ENCODE measurements around the gene FBH1. TPM values are rescaled to one million over a fixed set of nuclear protein-coding genes. Genes with fewer than 3 reads are reported as not detected.
"Not testable (repeated sequence)": the region's sequence is repeated elsewhere in the genome, so short reads cannot be mapped to it uniquely, and the experiment has no call there.

The FBH1 gene
- total RNA-seq, 1 donor from 2014 or later, result 35.3 TPM

DNA sequence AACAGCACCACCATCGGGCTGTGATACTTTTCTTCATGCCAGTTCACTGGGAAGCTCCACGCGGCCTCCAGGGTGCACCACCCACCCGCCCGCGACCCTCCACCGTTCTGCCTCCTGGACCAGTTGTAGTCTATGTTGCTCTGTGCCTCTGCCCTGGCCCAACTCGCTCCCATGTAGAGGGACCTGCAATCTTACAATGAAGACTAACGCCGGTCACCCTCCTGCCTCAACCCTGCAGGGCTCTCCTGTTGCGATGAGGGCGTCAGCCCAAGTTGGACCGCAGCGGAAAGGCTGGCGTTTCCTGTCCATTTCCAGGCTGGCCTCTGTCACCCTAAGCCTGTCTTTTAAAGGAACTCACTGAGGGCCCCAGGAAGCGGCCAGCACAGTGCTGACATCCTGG is 52.4 kb downstream of the FBH1 start:
- no peak for ATAC-seq

DNA sequence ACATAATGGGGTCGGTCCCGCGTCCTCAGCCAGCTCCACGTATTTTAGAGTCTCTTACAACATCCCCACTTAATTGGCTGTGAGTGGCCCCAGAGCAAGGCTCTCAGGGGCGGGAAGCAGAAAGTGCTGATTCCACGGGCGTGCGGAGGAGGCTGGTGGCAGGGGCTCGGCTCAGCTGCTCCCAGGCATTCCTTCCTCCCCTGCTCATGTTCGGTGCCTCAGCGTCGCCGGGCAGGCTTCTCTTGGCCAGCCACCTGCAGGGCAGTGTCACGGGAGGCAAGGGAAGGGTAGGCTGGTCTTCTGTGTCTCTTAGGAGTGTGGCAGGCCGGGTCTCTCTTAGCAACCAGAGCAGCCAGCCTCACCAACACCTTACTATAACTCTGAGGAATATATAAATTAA is 53.5 kb downstream of the FBH1 start:
- no peak for ATAC-seq

DNA sequence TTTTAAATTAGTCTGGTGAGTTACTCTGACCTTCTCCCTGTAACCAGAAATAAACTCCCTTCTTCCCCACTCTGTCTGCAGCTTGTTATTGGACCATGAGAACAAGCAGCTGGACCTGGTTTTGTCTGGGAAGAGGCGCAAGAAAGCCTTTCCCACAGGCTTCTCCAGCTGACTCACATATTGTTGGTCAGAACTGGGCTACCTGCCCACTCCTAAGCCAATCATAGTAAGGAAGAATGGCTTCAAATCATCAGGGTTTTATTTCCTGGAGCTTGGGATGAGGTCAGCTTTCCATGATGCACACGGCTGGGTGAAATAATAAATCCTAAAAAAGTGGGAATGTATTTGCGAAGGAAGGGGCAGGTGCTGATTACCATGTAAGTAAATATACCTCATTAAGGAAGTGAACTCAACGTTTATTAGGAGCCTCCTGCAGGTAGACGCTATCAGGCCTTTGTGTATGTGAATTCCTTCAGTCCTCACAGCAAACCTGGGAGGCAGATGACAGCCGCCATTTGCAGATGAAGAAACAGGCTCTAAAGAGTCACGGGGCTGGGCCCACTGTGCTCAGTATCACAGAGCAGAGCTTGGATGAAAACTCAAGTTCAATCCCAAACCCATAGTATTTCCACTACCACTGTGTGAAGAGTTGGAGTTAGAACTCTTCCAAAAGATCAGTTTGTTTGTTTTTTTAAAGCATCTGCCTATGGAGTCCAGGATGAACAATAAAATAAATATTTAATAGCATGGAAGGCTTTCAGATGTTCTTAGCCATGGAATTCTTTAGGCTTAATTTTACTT is 54.5 kb downstream of the FBH1 start:
- peak; percentile 46 for ATAC-seq

DNA sequence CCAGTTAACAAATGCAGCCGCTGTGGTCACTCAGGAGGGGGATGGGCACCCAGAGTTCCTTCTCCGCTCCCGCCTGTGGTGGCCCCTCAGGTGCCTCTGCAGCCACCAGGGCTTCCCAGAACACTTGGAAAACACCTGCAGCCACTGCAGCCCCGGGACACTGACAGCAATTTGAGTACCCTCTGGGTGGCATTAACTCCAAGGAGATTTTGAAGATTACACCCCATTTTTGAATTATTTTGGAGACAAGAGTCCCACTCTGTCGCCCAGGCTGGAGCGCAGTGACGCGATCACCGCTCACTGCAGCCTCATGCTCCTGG is 55.1 kb downstream of the FBH1 start:
- no peak for ATAC-seq

DNA sequence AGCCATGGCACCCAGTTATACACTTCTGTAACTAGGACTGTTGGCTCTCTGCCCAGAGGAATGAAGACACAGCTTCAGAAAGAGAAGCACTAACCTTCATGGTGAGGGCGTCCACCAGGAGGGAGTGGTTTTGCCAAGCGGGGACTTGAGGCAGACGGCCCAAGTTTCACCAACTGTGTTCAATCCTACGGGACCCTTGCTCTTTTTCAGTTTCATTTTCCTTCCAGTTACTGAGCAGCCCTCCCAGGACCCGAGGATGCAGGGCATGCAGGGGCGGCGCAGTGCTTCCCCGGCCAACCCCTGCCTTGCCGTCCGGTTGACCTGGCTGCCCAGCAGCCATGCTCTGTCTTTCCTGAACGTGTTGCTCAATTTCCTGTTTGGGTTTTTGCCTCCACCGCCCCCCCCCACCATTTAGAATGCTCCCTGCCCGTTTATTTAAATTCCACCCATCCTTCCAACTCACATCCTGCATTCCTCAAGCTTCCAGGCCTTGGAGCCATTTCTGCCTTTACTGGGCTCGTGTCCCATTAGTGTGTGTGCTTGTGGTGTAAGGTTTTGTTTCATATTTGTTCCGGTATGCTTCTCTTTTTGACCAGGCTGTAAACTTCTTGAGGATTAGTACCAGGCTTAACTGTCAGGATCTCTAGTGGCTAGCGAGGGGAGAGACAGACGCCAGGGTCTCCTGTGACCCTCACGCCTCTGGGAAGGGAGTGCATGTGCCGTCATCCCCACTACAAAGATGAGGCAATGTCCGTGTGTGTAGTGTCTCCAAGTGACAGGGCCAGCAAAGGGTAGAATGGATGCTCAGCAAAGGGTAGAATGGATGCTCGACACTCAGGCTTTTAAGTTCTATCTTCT is 55.7 kb downstream of the FBH1 start:
- ATAC-seq, result no peak

DNA sequence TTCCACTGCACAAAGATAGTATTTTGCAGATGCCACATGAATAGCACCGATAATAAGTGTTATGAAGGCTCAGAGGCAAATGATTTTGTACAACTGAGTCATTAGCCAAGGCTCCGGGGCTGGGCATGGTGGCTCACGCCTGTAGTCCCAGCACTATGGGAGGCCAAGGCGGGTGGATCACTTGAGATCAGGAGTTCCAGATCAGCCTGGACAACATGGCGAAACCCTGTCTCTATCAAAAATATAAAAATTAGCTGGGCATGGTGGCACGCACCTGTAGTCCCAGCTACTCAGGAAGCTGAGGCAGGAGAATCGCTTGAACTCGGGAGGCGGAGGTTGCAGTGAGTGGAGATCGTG is 56.4 kb downstream of the FBH1 start:
- ATAC-seq, result not testable (repeated sequence)

DNA sequence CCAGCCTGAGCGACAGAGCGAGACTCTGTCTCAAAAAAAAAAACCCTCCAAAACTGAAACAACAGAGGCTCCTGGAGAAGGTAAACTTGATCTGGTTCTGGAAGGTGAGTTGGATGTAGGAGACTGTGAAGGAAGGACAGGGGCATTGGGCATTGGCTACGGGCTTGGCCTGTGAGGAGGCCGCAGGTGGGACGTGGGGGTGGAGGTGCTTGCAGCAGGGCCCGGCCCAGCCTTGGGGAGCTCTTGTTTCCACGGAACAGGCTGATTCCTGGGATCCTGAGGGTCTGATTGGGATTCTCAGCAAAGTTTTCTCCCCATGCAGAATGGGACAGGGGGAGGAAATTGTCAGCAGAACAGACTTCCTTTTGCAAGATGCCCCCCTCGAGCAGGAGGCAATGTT is 56.7 kb downstream of the FBH1 start:
- ATAC-seq, result no peak

DNA sequence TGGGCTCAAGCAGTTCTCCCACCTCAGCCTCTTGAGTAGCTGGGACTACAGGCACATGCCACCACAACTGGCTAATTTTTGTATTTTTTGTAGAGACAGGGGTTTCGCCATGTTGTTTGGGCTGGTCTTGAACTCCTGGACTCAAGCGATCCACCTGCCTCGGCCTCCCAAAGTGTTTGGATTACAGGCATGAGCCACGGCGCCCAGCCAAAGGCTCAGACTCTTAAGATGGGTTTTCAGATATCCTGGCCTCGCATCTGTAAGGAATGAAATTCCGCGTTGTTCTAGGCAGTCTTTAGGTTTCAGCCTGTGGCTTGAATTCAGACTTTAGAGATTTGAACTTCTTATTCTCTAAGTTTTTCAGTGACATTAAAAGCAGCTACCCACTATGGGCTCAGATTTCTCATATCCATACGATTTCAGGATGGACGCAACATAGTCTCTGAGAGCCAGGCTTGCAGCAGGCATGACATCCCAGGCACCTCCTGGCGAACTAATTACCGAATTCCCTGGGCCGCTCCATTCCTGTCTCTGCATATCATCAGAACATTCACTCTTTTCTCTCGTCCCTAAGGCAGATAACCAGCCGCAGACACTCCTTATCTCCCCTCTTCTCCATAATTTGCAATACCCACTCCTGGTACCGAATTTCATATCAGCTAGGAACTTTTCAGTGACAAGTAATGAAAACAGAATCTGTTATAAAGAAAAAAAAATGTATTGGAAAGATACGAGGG is 57.6 kb downstream of the FBH1 start:
- no peak for ATAC-seq

DNA sequence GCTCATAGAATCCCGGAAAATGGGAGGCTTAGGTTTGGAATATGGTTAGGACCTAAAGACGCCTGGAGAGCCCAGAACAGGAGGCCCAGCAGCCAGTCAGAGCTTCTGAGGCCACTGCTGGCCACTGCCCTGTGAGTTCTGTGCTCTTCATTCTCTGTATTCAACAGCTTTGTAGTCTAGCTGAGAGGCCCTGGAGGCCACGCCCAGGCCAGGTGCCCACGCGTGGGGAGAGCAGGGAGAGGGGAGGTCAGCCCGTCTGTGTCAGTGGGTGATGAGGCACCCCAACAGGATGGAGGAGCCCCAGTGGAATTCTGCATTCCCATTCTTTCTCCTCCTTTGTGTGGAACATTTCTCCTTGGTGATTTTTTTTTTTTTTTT is 58.2 kb downstream of the FBH1 start:
- ATAC-seq, result no peak

DNA sequence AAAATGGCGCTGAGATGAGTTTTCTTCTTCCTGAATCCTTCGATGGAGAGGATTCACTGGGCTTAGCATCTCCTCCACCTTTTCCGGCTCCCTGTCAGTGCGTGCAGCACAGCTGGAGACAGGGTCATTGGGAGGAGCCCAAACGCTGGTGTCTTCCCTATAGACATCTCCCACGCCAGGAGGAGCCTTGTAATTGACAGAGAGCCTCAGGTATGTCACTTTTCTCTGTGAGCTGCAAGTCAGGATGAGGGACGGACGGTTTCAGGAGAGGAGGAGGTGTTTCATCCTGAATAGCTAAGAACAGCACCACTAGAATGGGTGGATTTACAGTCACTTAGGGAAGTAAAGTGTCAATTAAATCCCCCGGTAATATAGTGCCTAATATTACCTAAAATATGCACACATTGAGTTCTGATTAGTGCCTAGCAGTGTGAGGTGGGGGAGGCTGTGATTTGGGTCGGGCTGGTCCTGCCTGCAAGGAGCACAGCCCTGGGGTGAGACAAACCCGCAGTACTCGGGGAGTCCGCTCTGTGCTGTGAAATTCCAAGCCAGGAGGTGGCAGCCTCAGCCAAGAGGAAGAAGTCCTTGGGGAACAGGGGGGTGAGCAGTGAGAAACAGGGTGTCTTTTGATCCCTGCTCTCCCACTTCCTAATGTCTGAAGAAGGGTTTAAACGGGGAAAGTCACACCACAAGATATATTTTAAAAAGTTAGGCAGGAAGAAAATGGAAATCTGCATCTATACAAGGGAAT is 59.1 kb downstream of the FBH1 start:
- ATAC-seq, result peak; percentile 26

DNA sequence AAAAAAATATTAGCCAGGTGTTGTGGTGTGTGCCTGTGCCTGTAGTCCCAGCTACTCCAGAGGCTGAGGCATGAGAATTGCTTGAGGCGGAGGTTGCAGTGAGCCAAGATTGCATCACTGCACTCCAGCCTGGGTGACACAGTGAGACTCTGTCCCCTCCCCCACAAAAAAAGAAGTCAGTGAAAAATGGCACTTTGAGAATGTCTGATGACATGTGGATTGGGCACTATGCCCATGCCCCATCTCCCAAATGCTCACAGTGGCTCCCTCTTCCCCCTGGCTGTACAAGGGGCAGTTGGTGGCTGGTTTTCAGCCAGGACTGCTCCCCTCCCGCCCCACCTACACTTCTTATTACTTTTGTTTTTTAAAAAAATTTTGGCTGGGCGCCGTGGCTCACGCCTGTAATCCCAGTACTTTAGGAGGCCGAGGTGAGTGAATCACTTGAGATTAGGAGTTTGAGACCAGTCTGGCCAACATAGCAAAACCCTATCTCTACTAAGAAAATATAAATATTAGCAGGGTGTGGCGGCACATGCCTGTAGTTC is 61.2 kb downstream of the FBH1 start:
- peak; percentile 91 for ATAC-seq

DNA sequence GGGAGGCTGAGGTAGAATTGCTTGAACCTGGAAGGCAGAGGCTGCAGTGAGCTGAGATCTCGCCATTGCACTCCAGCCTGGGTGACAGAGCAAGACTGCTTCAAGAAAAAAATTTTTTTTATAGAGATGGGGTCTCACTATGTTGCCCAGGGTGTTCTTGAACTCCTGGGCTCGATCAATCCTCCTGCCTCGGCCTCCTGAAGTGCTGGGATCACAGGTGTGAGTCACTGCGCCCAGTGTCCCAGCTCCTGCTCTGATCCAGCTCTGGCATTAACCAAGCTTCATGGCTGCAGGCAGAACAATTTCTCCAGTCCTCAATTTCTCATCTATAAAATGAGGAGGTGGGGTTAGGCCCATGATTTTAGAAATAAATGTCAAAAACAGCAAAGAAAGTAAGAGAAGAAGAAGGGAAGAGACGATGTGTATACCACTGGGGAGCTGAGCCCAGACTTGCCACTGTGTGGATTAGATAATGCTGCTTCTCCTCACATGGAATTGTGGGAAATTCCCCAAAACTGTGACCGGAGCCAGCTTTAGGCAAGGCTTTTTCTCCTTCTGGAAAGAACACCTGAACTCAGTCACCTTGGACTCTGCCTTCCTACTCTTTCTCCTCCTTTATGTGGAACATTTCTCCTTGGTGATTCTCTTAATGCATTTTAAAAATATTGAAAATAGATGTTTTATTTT is 61.8 kb downstream of the FBH1 start:
- ATAC-seq, result no peak

DNA sequence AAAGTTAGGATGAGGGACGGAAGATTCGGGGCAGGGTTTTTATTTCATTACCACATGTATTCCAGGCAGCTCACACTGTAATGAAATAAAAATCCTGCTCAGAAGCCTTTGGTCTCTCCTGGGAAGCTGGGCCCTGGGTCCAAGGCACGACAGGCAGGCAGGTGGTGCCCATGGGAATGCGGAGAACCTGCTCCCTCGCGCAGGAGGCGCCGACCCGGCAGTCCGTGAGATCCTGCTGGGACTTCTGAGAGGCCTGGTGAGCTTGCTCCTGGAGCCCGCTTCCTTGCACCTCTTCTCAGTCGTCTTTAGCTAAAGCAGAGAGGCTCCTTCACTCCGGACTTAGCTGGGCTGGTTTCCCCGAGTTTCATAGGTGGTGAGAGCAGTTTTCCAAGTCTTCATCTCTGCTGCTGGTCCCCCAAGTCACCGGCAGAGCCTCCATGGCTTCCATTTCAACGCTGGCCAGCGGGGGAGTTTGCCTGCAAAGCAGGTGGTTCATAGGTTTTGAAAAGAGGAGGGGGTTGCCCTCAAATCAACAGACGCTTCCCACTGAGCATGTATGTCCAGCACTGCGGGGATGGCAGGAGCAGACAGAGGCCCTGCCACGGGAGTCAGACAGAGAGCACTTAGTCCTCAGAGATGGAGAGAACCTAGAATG is 62.8 kb downstream of the FBH1 start:
- ATAC-seq, result no peak

DNA sequence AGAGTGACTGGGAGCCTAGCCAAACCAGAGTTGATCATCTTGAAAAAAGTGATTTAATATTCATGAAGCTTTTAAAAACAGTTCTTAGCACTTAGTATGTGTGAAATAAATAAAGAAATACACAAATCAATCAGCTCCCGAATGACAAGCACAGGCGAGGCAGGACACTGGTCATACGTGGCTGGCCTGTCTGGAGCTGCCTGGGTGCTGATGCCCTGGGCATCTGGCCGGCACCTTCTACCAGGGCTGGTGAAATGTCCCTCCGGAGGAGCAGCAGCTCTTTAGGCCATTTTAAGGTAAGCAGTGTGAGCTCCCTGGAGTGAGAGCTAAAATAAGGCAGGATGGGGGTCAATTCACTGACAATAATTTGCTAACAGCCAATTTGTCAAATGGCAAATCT is 63.6 kb downstream of the FBH1 start:
- ATAC-seq, result no peak

DNA sequence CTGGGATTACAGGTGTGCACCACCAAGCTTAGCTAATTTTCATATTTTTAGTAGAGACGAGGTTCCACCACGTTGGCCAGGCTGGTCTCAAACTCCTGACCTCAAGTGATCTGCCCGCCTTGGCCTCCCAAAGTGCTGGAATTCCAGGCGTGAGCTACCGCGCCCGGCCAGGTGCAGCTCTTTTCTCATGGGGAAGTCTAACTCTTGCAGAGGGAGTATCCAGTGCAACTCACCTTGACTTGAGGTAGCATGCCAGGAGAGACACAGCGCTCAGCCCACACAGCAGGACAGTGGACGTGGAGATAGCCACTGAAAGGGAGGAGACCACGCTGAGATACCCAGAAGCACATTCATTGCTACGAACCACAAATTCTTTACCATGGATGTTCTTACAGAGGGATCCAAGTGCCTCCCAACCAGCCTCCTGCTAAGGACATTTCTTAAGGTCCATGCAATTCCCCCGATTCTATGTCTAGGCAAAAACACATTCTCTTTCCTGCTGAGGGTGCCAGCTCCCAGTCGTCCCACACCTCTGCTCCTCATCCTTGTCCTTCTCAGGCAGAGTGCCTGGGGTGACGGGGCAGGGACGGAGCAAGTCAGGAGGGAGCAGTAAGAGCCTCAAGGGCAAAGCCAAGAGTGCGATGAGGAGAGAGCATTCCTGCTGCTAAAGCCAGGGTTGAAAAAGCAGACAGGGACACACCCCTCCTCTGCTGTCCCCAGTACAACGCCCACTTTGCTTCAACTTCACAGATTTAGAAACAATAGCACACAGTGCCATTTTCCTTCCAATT is 66.3 kb downstream of the FBH1 start:
- no peak for ATAC-seq

DNA sequence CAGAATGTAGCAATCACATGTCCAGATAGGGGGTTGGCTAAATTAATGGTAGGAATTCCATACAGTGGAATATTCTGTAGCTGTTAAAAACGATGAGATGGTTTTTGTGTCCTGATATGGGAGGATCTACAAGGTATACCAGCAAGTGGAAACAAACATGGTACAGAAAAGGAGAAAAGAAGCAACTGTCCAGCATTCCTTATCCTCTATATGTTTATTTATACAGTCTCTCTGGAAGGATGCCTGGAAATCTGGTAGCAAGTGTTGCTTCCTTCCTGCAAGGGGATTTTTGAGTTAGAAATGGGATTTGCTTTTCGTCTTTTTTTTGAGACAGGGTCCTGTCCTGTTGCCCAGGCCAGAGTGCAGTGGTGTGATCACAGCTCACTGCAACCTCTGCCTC is 68.0 kb downstream of the FBH1 start:
- ATAC-seq, result no peak

DNA sequence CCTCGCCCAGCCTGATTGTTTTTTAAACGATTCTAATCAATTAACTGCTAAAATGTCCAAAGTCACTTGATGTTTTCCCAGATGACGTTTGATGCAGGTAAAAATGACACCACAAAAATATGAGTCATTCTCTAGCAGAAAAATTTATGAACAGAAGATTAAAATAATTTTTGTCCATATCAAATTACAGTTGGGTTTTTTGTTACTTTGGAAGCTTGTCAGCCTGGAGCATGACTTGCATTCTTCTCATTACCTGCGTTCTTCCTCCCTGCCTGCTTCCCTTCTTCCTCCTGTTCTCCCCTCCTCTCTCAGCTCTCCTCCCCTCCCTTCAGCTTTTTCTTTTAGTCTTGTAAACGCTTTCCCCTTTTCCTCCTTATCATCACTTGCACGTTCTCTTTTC is 68.6 kb downstream of the FBH1 start:
- ATAC-seq, result no peak

DNA sequence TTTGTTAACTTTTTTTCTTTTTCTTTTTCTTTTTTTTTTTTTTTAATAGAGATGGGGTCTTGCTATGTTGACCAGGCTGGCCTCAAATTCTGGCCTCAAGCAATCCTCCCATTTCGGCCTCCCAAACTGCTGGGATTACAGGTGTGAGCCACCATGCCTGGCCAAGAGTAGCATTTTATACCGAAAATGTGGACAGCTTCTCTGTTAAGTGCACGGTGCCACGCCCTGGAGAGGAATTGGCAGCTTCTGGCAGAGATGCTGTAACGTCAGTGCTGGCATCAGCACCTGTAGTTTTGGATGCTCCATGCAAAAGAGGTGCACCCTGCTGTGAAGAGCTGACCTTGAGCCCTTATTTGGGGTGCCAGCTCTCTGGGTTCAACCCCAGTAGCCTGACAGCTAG is 69.1 kb downstream of the FBH1 start:
- no peak for ATAC-seq

DNA sequence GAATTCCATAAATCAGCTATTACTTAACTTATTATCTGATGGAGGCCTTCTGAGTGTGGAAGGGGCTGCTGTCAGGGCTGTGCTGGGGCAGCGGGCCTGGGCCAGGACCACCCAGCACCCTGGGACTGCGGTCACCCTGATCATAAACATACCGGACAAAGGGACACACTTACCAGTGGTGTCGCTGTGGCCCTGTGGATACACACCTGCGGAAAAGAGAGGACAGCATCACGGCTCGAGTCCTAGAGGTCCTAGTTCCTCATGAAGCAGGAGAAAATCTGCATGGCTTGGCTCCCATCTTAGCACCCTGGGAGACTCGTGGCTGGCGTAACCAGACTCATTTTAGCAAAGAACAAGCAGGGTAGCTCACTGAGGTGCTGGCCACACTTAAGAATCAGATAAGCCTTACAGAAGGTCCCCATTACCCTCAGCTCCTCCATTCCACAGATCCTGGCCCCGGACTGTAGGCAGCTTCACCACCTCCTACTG is 69.6 kb downstream of the FBH1 start:
- ATAC-seq, result no peak

All from esophagus mucosa (tissue), 1 donor.